Glutamatergic neuron (in vitro differentiated cells): ENCODE measurements around the gene RAD21L1. TPM values are rescaled to one million over a fixed set of nuclear protein-coding genes. Genes with fewer than 3 reads are reported as not detected.

Experiments
- DNase-seq: peaks from one replicate; pipeline ENCODE4 v3.0.0; 2022
- H3K27ac Mint-ChIP-seq: one replicate; pipeline ENCODE4 v1.8.0; 2020; ENCODE audit warnings: mild to moderate bottlenecking, mixed read lengths, inconsistent platforms; ENCODE audit not compliant: unreplicated experiment
- H3K27me3 Mint-ChIP-seq: one replicate; pipeline ENCODE4 v1.8.0; 2020; ENCODE audit warnings: mild to moderate bottlenecking, moderate library complexity, mixed read lengths, inconsistent platforms; ENCODE audit not compliant: unreplicated experiment
- H3K36me3 Mint-ChIP-seq: one replicate; pipeline ENCODE4 v1.8.0; 2020; ENCODE audit warnings: mild to moderate bottlenecking, mixed read lengths, inconsistent platforms; ENCODE audit not compliant: unreplicated experiment
- H3K4me1 Mint-ChIP-seq: one replicate; pipeline ENCODE4 v1.8.0; 2020; ENCODE audit warnings: mild to moderate bottlenecking, low read depth, mixed read lengths, inconsistent platforms; ENCODE audit not compliant: unreplicated experiment
- H3K4me3 Mint-ChIP-seq: one replicate; pipeline ENCODE4 v1.8.0; 2020; ENCODE audit warnings: mild to moderate bottlenecking, mixed read lengths, inconsistent platforms; ENCODE audit not compliant: unreplicated experiment
- H3K9me3 Mint-ChIP-seq: one replicate; pipeline ENCODE4 v1.8.0; 2020; ENCODE audit warnings: mild to moderate bottlenecking, moderate library complexity, mixed read lengths, inconsistent platforms; ENCODE audit not compliant: unreplicated experiment
- total RNA-seq: library from RNA; stranded (reverse); fragmentation: NEBNext Ultra II Directional; extraction: Animal tissue kit (Norgen Biotek cat#: 25700); gene quantifications from one replicate; pipeline ENCODE4 v1.2.1, GENCODE V29; 2021; ENCODE audit not compliant: unreplicated experiment
- TF ChIP-seq, protein P1 (sequence below): fragments of 200-600 bp; sonication (generic); IDR thresholded peaks from one replicate; pipeline ENCODE4 v1.5.0; 2021; ENCODE audit not compliant: partially characterized antibody, unreplicated experiment

The RAD21L1 gene
- total RNA-seq, 1 donor from 2014 or later: not detected

DNA sequence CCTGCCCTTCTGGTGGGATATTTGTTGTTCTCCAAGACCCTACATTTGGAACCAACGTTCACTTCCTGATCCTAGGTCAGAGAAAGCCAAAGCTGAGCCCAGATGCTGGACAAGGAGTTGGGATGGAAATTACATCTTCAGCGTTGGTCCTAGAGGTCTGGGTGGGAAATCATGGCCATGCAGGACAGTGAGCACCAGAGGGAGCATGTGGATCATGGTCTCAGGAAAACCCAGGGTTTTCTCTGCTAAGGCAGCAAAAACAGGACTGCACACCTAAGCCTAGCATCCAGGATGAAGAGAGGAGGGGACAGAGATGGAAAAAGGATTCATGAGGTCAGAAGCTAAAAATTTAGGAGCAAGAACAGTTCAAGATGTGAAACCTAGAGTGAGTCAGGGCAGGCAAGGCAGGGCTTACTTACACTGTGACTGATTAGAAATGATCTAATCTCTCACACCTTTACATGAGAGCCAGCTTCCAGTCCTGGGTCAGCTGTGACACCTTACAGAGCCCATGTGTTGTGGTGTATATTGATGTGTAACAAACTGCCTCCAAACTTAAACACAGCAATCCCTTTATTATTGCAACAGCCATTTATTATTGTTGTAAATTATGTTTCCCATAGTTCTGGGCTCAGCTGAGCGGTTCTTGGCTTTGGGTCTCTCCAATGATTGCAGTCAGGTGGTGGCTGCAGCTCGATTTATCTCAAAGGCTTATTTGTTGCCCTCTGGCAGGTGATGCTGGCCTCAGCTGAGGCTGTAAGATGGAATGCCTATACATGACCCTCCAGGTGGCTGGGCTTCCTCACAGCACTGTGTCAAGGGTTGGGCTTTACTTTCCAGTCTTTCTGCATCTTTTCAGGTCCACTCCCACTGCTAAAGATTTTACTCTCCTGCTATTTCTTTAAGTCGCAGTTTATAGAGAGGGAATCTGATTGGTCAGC, 16.1 kb upstream of the RAD21L1 start:
- Mint-ChIP-seq H3K27me3 (no peaks in the 10 kb centered on the region), H3K27ac (no peak overlapping the region), H3K4me1 (peaks cover 2% of the 10 kb centered on the region), H3K36me3 (no peaks in the 10 kb centered on the region), H3K4me3 (no peak overlapping the region), H3K9me3 (no peaks in the 10 kb centered on the region)
- TF ChIP-seq, protein P1, sequence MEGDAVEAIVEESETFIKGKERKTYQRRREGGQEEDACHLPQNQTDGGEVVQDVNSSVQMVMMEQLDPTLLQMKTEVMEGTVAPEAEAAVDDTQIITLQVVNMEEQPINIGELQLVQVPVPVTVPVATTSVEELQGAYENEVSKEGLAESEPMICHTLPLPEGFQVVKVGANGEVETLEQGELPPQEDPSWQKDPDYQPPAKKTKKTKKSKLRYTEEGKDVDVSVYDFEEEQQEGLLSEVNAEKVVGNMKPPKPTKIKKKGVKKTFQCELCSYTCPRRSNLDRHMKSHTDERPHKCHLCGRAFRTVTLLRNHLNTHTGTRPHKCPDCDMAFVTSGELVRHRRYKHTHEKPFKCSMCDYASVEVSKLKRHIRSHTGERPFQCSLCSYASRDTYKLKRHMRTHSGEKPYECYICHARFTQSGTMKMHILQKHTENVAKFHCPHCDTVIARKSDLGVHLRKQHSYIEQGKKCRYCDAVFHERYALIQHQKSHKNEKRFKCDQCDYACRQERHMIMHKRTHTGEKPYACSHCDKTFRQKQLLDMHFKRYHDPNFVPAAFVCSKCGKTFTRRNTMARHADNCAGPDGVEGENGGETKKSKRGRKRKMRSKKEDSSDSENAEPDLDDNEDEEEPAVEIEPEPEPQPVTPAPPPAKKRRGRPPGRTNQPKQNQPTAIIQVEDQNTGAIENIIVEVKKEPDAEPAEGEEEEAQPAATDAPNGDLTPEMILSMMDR: no peak
- DNase-seq: no peak

- Mint-ChIP-seq H3K27me3 (no peaks in the 10 kb centered on the region), H3K9me3 (peaks cover 2% of the 10 kb centered on the region), H3K4me3 (no peak overlapping the region), H3K36me3 (no peaks in the 10 kb centered on the region), H3K4me1 (no peaks in the 10 kb centered on the region), H3K27ac (no peak overlapping the region)
- TF ChIP-seq, protein P1: no peak
- DNase-seq: no peak
Observed at GRCh38 chr20:1210501-1210900, 15.3 kb upstream of the RAD21L1 start.

DNA sequence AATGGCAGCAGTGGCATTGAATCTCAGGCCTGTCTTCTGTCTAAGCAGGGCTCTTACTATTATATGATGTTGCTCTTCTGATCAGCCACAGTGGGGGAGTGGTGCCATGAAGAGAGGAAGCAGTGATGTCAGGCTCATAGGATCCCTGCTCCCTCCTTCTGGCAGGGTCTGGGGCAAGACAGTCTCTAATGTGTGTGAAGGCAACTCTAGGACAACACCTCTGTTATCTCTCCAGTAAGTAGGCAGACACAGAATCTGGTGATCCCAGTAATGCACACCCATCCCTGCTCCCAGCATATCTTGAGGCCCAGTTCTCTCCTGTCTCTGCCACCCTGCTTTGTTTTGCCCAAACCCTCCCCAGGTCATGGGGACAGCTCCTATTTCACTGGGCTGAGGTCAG, 13.8 kb upstream of the RAD21L1 start:
- Mint-ChIP-seq H3K9me3 (peaks cover 5% of the 10 kb centered on the region), H3K4me1 (no peaks in the 10 kb centered on the region), H3K36me3 (no peaks in the 10 kb centered on the region), H3K27ac (no peak overlapping the region), H3K4me3 (no peak overlapping the region), H3K27me3 (no peaks in the 10 kb centered on the region)
- TF ChIP-seq, protein P1: no peak
- DNase-seq: no peak

DNA sequence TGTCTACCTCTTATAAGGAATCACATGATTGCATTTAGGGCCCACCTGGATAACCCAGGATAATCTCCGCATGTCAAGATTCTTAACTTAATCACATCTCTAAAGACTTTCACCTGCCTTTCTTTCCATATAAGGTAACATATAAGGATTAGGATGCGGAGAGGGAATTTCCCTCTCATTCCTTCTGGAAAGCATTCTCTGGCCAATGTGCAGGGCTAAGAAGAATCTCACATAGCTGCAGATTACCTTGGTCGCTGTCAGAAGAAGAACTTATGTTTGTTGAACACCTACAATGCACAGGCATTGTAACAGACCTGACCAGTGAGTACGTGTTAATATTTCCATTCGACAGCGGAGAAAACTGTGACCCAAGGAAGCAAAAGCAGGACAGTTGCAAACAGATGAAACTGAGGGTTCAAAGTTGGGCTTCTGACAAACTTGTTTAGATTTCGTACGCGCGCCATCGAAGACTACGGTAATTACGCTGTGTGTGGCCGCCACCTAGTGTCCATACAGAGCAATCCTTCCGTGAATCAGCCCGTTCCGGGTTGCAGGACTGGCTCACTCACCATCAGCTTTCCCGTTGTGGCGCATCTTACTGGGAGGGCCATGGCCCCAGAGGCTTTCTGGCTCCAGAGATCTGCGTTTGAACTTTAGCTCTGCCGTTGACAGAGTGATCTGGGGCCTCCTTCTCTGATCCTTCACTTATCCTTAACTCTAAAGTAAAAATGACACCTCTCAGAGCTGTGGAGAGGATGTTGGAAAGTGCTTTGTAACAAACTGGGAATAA, 13.0 kb upstream of the RAD21L1 start:
- TF ChIP-seq, protein P1: peak; percentile 82
- peaks cover under 1% of the 10 kb centered on the region for H3K27me3 Mint-ChIP-seq
- no peak overlapping the region for H3K4me3 Mint-ChIP-seq

GRCh38 chr20:1214838-1215261, 11.0 kb upstream of the RAD21L1 start:
- H3K4me1 Mint-ChIP-seq: no peaks in the 10 kb centered on the region

More for the DNA sequence above, 13.0 kb upstream of the RAD21L1 start:
- Mint-ChIP-seq H3K9me3 (peaks cover 5% of the 10 kb centered on the region), H3K36me3 (no peaks in the 10 kb centered on the region), H3K27ac (no peak overlapping the region), H3K4me1 (no peaks in the 10 kb centered on the region)
- DNase-seq: peak; percentile 74

More at GRCh38 chr20:1214838-1215261, 11.0 kb upstream of the RAD21L1 start:
- Mint-ChIP-seq H3K9me3 (peaks cover 5% of the 10 kb centered on the region), H3K36me3 (no peaks in the 10 kb centered on the region), H3K27me3 (peaks cover 6% of the 10 kb centered on the region), H3K27ac (no peak overlapping the region), H3K4me3 (no peak overlapping the region)
- TF ChIP-seq, protein P1: no peak
- no peak for DNase-seq
